Panc1 (cell line): ENCODE data around the gene ZNF670. TPM values are rescaled to one million over a fixed set of nuclear protein-coding genes. Genes with fewer than 3 reads are reported as not detected.

Experiments
- ATAC-seq: fragments of 200-7000 bp; cut with Tn5 transposase; 2 replicates; pipeline ENCODE4 v1.9.1; 2020; ENCODE audit warnings: mild to moderate bottlenecking, moderate library complexity
- BruUV-seq: library from RNA; stranded (reverse); fragments of 400-500 nt; replicated peaks from 2 replicates; lab custom pipeline; 2021; lab: Mats Ljungman, UMichigan
- CTCF ChIA-PET: fragments of 300-600 bp; sonication (Branson Sonifier 250); formaldehyde crosslinking; loops from one replicate; lab custom pipeline; 2022; ENCODE audit warnings: antibody characterized with exemption; lab: Charles Lee
- POLR2A ChIA-PET: fragments of 300-600 bp; sonication (Branson Sonifier 250); formaldehyde crosslinking; loops from one replicate; lab custom pipeline; 2022; ENCODE audit warnings: antibody characterized with exemption; lab: Charles Lee
- DNase-seq: peaks from one replicate; pipeline ENCODE4 v3.0.0-alpha.2; 2010; ENCODE audit warnings: low read depth, low spot score
- H3K27ac ChIP-seq: 2 replicates; pipeline ENCODE4 v1.5.1; 2011; ENCODE audit warnings: mild to moderate bottlenecking, low read length, inconsistent platforms
- H3K27me3 ChIP-seq: fragments of 200-500 bp; sonication (Bioruptor generic); 2 replicates; pipeline ENCODE4 v1.6.0; 2014; ENCODE audit warnings: low read length, inconsistent platforms; ENCODE audit not compliant: control insufficient read depth, insufficient read depth
- H3K36me3 ChIP-seq: fragments of 200-500 bp; sonication (Bioruptor generic); 2 replicates; pipeline ENCODE4 v1.5.1; 2014; ENCODE audit warnings: inconsistent platforms, mild to moderate bottlenecking, low read length, moderate library complexity; ENCODE audit not compliant: control insufficient read depth, insufficient read depth
- H3K4me1 ChIP-seq: 2 replicates; pipeline ENCODE4 v1.5.1; 2011; ENCODE audit warnings: inconsistent platforms, mild to moderate bottlenecking, low read length, moderate library complexity; ENCODE audit not compliant: control insufficient read depth, insufficient read depth
- H3K4me3 ChIP-seq, 2 experiments: 2 replicates each; pipeline ENCODE4 v1.5.1; 2011 to 2012; ENCODE audit warnings: low read depth in 2 of 2, low read length in 2 of 2, mild to moderate bottlenecking in 2 of 2, inconsistent platforms in 1 of 2, moderate library complexity in 1 of 2
- H3K9me3 ChIP-seq: fragments of 200-500 bp; sonication (Bioruptor generic); 2 replicates; pipeline ENCODE4 v1.5.1; 2014; ENCODE audit warnings: low read depth, mild to moderate bottlenecking, inconsistent platforms, low read length, moderate library complexity; ENCODE audit not compliant: control insufficient read depth, insufficient read depth
- CTCF ChIP-seq: fragments of 450-650 bp; IDR thresholded peaks from 2 replicates; pipeline ENCODE4 v1.5.1; 2017; ENCODE audit warnings: mild to moderate bottlenecking
- POLR2AphosphoS5 ChIP-seq: IDR thresholded peaks from 2 replicates; pipeline ENCODE4 v1.6.1; 2012; ENCODE audit warnings: mild to moderate bottlenecking, low read depth, low read length, moderate library complexity
- REST ChIP-seq, 2 experiments: IDR thresholded peaks; 2 replicates each; pipeline ENCODE4 v1.6.1; 2011 to 2012; ENCODE audit warnings: low read depth in 2 of 2, control low read depth in 1 of 2, low read length in 1 of 2, mild to moderate bottlenecking in 1 of 2, moderate library complexity in 1 of 2; ENCODE audit not compliant: insufficient read depth in 1 of 2
- SIN3A ChIP-seq: IDR thresholded peaks from 2 replicates; pipeline ENCODE4 v1.6.1; 2012; ENCODE audit warnings: low read depth, mild to moderate bottlenecking, low read length, moderate library complexity, borderline replicate concordance; ENCODE audit not compliant: insufficient read depth
- TCF7L2 ChIP-seq: IDR thresholded peaks from 2 replicates; pipeline ENCODE4 v1.6.1; 2011; ENCODE audit warnings: mild to moderate bottlenecking, low read depth, low read length, inconsistent platforms
- in situ Hi-C: cut with HindIII; loops from 2 replicates; pipeline ENCODE4 v1.10.0; 2016; ENCODE audit warnings: low sequenced_read_pairs, low pct_unique_long_range_greater_than_20kb
- intact Hi-C: fragments of 100-400 bp; cut with micrococcal nuclease; formaldehyde crosslinking; loops from one replicate; pipeline ENCODE4 v1.10.0; 2022; ENCODE audit not compliant: unreplicated experiment
- total RNA-seq: library from RNA; stranded (reverse); gene quantifications from one replicate; pipeline ENCODE4 v1.2.1, GENCODE V29; 2021; ENCODE audit not compliant: unreplicated experiment

The ZNF670 gene
- total RNA-seq, 1 experiment from 2014 or later = 6.4 TPM

GRCh38 chr1:247111259-247111699 is 32.7 kb upstream of the ZNF670 start:
- Histone ChIP-seq H3K36me3 (no peaks in the 10 kb centered on the region), H3K27me3 (no peaks in the 10 kb centered on the region), H3K9me3 (no peaks in the 10 kb centered on the region), H3K27ac (peak overlapping the region; percentile 77), H3K4me1 (peaks cover 21% of the 10 kb centered on the region), H3K4me3 (peak overlapping the region; percentile 67 to 72)
- BruUV-seq = no TSS peak
- DNase-seq = no peak
- ChIA-PET CTCF (no interaction called here), POLR2A (no interaction called here)
- in situ Hi-C loops = no loop called here
- TF ChIP-seq SIN3A (no peak), CTCF (no peak), REST (IDR thresholded peaks at IDR 0.05; ENCODE audit: insufficient read depth in 1 of 2, low read depth in 2 of 2, low read length in 1 of 2) (no peak), POLR2AphosphoS5 (no peak), TCF7L2 (no peak)
- intact Hi-C loops = no loop called here
- ATAC-seq = peak; percentile 36

DNA sequence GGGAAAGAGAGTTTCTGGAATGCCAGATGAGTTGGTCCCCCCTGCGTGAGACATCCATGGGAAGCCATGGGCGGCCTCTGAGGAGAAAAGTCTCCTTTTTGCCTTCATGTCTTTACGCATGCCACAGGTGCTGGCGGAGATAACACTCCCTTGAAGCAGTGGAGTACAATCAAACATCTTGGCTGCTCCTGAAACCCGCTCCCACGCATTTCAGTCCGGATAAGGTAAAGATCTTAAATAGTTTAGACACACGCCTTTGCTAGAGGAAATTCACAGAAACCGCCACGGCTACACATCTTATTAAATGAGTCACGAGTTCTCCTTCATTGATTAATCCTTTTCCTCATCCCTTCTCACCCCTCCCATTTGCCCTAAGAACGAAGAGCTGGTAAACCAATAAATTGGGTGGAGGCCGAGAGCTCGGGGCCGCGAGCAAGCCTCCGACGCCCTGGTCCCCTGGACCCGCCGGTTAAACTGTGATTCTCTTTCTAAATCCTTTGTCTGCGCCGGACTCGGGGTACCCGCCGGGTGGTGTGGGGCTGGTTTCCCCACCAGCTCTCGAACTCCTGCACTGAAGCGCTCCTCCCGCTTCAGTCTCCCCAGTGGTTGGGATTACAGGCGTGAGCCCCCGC is 32.1 kb upstream of the ZNF670 start:
- H3K4me1 ChIP-seq = peaks cover 21% of the 10 kb centered on the region
- BruUV-seq = no TSS peak
- H3K4me3 ChIP-seq = peak overlapping the region; percentile 67 to 72
- CTCF ChIA-PET = no interaction called here
- TF ChIP-seq POLR2AphosphoS5 (no peak), SIN3A (no peak), CTCF (no peak), REST (IDR thresholded peaks at IDR 0.05; ENCODE audit: insufficient read depth in 1 of 2, low read depth in 2 of 2, low read length in 1 of 2) (no peak), TCF7L2 (no peak)
- intact Hi-C loops = no loop called here
- no peaks in the 10 kb centered on the region for H3K9me3 ChIP-seq
- H3K36me3 ChIP-seq = no peaks in the 10 kb centered on the region
- in situ Hi-C loops = no loop called here
- ATAC-seq (no peak), DNase-seq (no peak)
- no peaks in the 10 kb centered on the region for H3K27me3 ChIP-seq
- POLR2A ChIA-PET = no interaction called here
- peak overlapping the region; percentile 77 for H3K27ac ChIP-seq
